B cell (primary cell): ENCODE measurements around the gene LYST. TPM values are rescaled to one million over a fixed set of nuclear protein-coding genes. Genes with fewer than 3 reads are reported as not detected.

Experiments used
- ATAC-seq: fragments of 200-7000 bp; cut with Tn5 transposase; one replicate; pipeline ENCODE4 v1.10.0; 2021; ENCODE audit warnings: low read depth, mild to moderate bottlenecking, moderate number of reproducible peaks, moderate library complexity
- CTCF ChIA-PET: fragments of 350-600 bp; sonication (Branson Sonifier 250); formaldehyde crosslinking; loops from one replicate; lab custom pipeline; 2021; ENCODE audit warnings: antibody characterized with exemption, inconsistent platforms; lab: Charles Lee
- POLR2A ChIA-PET: fragments of 350-600 bp; sonication (Branson Sonifier 250); formaldehyde crosslinking; loops from one replicate; lab custom pipeline; 2021; ENCODE audit warnings: antibody characterized with exemption; lab: Charles Lee
- DNase-seq: peaks from one replicate; pipeline ENCODE4 v3.0.0; 2013
- H2AFZ ChIP-seq: 2 replicates; pipeline ENCODE4 v1.6.1; 2012; ENCODE audit warnings: mild to moderate bottlenecking, low read depth, low read length; ENCODE audit not compliant: insufficient read depth, poor library complexity, severe bottlenecking
- H3K27ac ChIP-seq, 2 donors: 1 replicate in 1 of 2; 2 replicates in 1 of 2; pipeline ENCODE4 v1.5.1; 2012 to 2013; ENCODE audit warnings: low read length in 2 of 2, mild to moderate bottlenecking in 2 of 2, moderate library complexity in 1 of 2
- H3K27me3 ChIP-seq, 4 experiments: fragments of 200-600 bp in 1 of 4; sonication (generic) in 1 of 4; replicated peaks in 1 of 4; 1 replicate in 2 of 4; 2 replicates in 2 of 4; pipeline versions ENCODE4 v1.6.1 to v1.7.0; 2013 to 2016; ENCODE audit warnings: low read length in 3 of 4, mild to moderate bottlenecking in 2 of 4, mixed read lengths in 1 of 4, moderate library complexity in 1 of 4; ENCODE audit not compliant: insufficient read depth in 4 of 4, control insufficient read depth in 3 of 4; ENCODE audit errors: control extremely low read depth in 1 of 4
- H3K36me3 ChIP-seq, 2 experiments: replicated peaks in 1 of 2; 1 replicate in 1 of 2; 2 replicates in 1 of 2; pipeline versions ENCODE4 v1.6.1 to v1.7.1; 2013; ENCODE audit warnings: low read length in 1 of 2; ENCODE audit not compliant: insufficient read depth in 2 of 2, control insufficient read depth in 1 of 2; ENCODE audit errors: control extremely low read depth in 1 of 2, extremely low read depth in 1 of 2
- H3K4me1 ChIP-seq, 2 donors: fragments of 200-600 bp in 1 of 2; sonication (generic) in 1 of 2; 1 replicate in 1 of 2; 2 replicates in 1 of 2; pipeline versions ENCODE4 v1.5.1 to v1.6.1; 2013 to 2017; ENCODE audit warnings: low read length in 2 of 2; ENCODE audit not compliant: control insufficient read depth in 2 of 2, insufficient read depth in 2 of 2
- H3K4me2 ChIP-seq: replicated peaks from 2 replicates; pipeline ENCODE3; 2012; ENCODE audit warnings: mild to moderate bottlenecking, low read depth, low read length; ENCODE audit not compliant: poor library complexity, severe bottlenecking
- H3K4me3 ChIP-seq, 5 experiments: fragments of 200-600 bp in 1 of 5; sonication (generic) in 1 of 5; 1 replicate in 3 of 5; 2 replicates in 2 of 5; pipeline versions ENCODE4 v1.5.1 to v1.7.0; 2011 to 2016; ENCODE audit warnings: low read length in 4 of 5, mild to moderate bottlenecking in 4 of 5, low read depth in 2 of 5, control low read depth in 1 of 5, moderate library complexity in 1 of 5; ENCODE audit not compliant: insufficient read depth in 1 of 5; ENCODE audit errors: control extremely low read depth in 1 of 5, extremely low read depth in 1 of 5
- H3K79me2 ChIP-seq: fragments of 200-600 bp; sonication (generic); one replicate; pipeline ENCODE4 v1.6.0; 2016; ENCODE audit warnings: low read length; ENCODE audit not compliant: control insufficient read depth, insufficient read depth
- H3K9ac ChIP-seq: fragments of 200-600 bp; sonication (generic); 2 replicates; pipeline ENCODE4 v1.6.1; 2017; ENCODE audit warnings: mild to moderate bottlenecking, low read length, moderate library complexity
- H3K9me3 ChIP-seq, 3 donors: one replicate each; pipeline versions ENCODE4 v1.6.1 to v1.7.1; 2013; ENCODE audit warnings: low read length in 2 of 3; ENCODE audit not compliant: control insufficient read depth in 2 of 3, insufficient read depth in 1 of 3; ENCODE audit errors: control extremely low read depth in 1 of 3
- H4K20me1 ChIP-seq: 2 replicates; pipeline ENCODE4 v1.6.0; 2012; ENCODE audit warnings: mild to moderate bottlenecking, low read length; ENCODE audit not compliant: insufficient read depth, control insufficient read depth, poor library complexity, severe bottlenecking
- H3K27ac Mint-ChIP-seq: one replicate; pipeline ENCODE4 v1.8.0; 2021; ENCODE audit warnings: mixed read lengths
- H3K27me3 Mint-ChIP-seq: one replicate; pipeline ENCODE4 v1.8.0; 2021; ENCODE audit warnings: mixed read lengths
- H3K4me1 Mint-ChIP-seq: one replicate; pipeline ENCODE4 v1.8.0; 2021; ENCODE audit warnings: mixed read lengths
- H3K4me3 Mint-ChIP-seq: one replicate; pipeline ENCODE4 v1.8.0; 2021; ENCODE audit warnings: mixed read lengths
- H3K9me3 Mint-ChIP-seq: one replicate; pipeline ENCODE4 v1.8.0; 2022; ENCODE audit warnings: mixed read lengths; ENCODE audit not compliant: insufficient read depth
- CTCF ChIP-seq: fragments of 200-600 bp; IDR thresholded peaks from one replicate; pipeline ENCODE4 v1.8.0; 2022; ENCODE audit warnings: antibody characterized with exemption, mild to moderate bottlenecking
- EZH2 ChIP-seq: IDR thresholded peaks from 2 replicates; pipeline ENCODE4 v1.6.1; 2012; ENCODE audit warnings: borderline replicate concordance, low read depth, mild to moderate bottlenecking, moderate library complexity, low read length; ENCODE audit not compliant: insufficient read depth, poor library complexity, severe bottlenecking
- WGBS: methylation state at CpG from one replicate; pipeline ENCODE4 v1.1.5; 2013; ENCODE audit warnings: missing lambda C conversion rate; ENCODE audit not compliant: insufficient coverage; 5-methylcytosine and 5-hydroxymethylcytosine counted together
- intact Hi-C: fragments of 100-400 bp; cut with micrococcal nuclease; formaldehyde crosslinking; loops from one replicate; pipeline ENCODE4 v1.10.0; 2022
- polyA plus RNA-seq: library from polyadenylated mRNA; depleted of rRNA; stranded (reverse); fragments of >200 nt; gene quantifications from 2 replicates; pipeline ENCODE4 v1.2.3, GENCODE V29; 2012
- total RNA-seq, 2 donors: library from RNA; stranded (reverse); fragments of 120-200 nt in 1 of 2; gene quantifications; 1 replicate in 1 of 2; 2 replicates in 1 of 2; pipeline versions ENCODE4 v1.2.3 to v1.2.4, GENCODE V29; 2013 to 2022

The LYST gene
- total and polyA plus RNA-seq, 2 donors (not counting 1 experiment from before 2014, with no cell fraction given): 50.4 to 120 TPM

- ChIA-PET CTCF (interaction anchor here (3.3 to 4.3 kb wide), 2 partner anchors 8 to 136 kb away, joined by 17 to 21 read pairs; no protein-coding TSS in a partner anchor), POLR2A (interaction anchor here (0.6 kb wide), 1 partner anchor 81 kb away, joined by 8 read pairs; no protein-coding TSS in a partner anchor)
- DNase-seq (no peak), ATAC-seq (no peak)
- Histone ChIP-seq H3K4me1 (peaks cover 23 to 35% of the 10 kb centered on the region in 2 donors), H4K20me1 (peaks cover 47% of the 10 kb centered on the region), H3K36me3 (peaks cover 0 to 11% of the 10 kb centered on the region in 2 experiments), H3K27ac (no peak overlapping the region), H2AFZ (no peak overlapping the region), H3K27me3 (no peaks in the 10 kb centered on the region), H3K4me3 (no peak overlapping the region), H3K79me2 (peaks cover 79% of the 10 kb centered on the region), H3K9ac (no peak overlapping the region), H3K9me3 (no peaks in the 10 kb centered on the region), H3K4me2 (no peak overlapping the region)
- H3K4me3 Mint-ChIP-seq: no peak overlapping the region
- H3K4me1 Mint-ChIP-seq: peaks cover 31% of the 10 kb centered on the region
- no peak overlapping the region for H3K27ac Mint-ChIP-seq
- TF ChIP-seq EZH2 (no peak), CTCF (no peak)
- no peaks in the 10 kb centered on the region for H3K9me3 Mint-ChIP-seq
- 98% methylated on average over 4 of the region's 4 CpGs for WGBS
- intact Hi-C loops: no loop called here
- no peaks in the 10 kb centered on the region for H3K27me3 Mint-ChIP-seq
Observed at GRCh38 chr1:235835226-235835625, 31.5 kb downstream of the LYST start.

GRCh38 chr1:235834620-235835019, 32.1 kb downstream of the LYST start:
- CTCF ChIA-PET: interaction anchor here (0.6 to 4.3 kb wide), 3 partner anchors 9 to 298 kb away, joined by 3 to 21 read pairs (median 17); no protein-coding TSS in a partner anchor
- H4K20me1 ChIP-seq: peaks cover 43% of the 10 kb centered on the region
- no peak overlapping the region for H3K27ac Mint-ChIP-seq

More at GRCh38 chr1:235834620-235835019, 32.1 kb downstream of the LYST start:
- WGBS: 90% methylated on average over 2 of the region's 6 CpGs
- peaks cover 76% of the 10 kb centered on the region for H3K79me2 ChIP-seq
- no peaks in the 10 kb centered on the region for H3K9me3 Mint-ChIP-seq
- no peak for DNase-seq
- no peak overlapping the region for H3K4me2 ChIP-seq
- no peak for ATAC-seq
- POLR2A ChIA-PET: interaction anchor here (0.6 kb wide), 1 partner anchor 136 kb away, joined by 8 read pairs; no protein-coding TSS in a partner anchor
- H3K4me3 ChIP-seq: no peak overlapping the region
- H3K4me1 ChIP-seq: peaks cover 17 to 29% of the 10 kb centered on the region in 2 donors
- peaks cover 0 to 17% of the 10 kb centered on the region in 2 experiments for H3K36me3 ChIP-seq
- H3K9me3 ChIP-seq: no peaks in the 10 kb centered on the region
- intact Hi-C loops: loop anchor here (5.0 kb wide), 1 partner anchor 33 kb away; the partner anchor contains the start of gene LYST
- H3K9ac ChIP-seq: no peak overlapping the region
- H2AFZ ChIP-seq: no peak overlapping the region
- no peaks in the 10 kb centered on the region for H3K27me3 ChIP-seq
- H3K27me3 Mint-ChIP-seq: no peaks in the 10 kb centered on the region
- H3K27ac ChIP-seq: no peak overlapping the region
- peaks cover 25% of the 10 kb centered on the region for H3K4me1 Mint-ChIP-seq
- H3K4me3 Mint-ChIP-seq: no peak overlapping the region
- no peak for TF ChIP-seq CTCF
- no peak for TF ChIP-seq EZH2
